T-helper 22 cell (primary cell): ENCODE data around the gene RELN.
"Not testable (repeated sequence)": the region's sequence is repeated elsewhere in the genome, so short reads cannot be mapped to it uniquely, and the experiment has no call there.

Experiments
- DNase-seq: peaks from one replicate; pipeline ENCODE4 v3.0.0-alpha.2; 2020; ENCODE audit warnings: low read depth

RELN gene

GRCh38 chr7:103487419-103487818 is 502.0 kb downstream of the RELN start:
- DNase-seq, result no peak

- DNase-seq, result not testable (repeated sequence)
Measured at GRCh38 chr7:103486873-103487272, 502.6 kb downstream of the RELN start.

GRCh38 chr7:103480771-103481170 is 508.7 kb downstream of the RELN start:
- DNase-seq, result no peak

- no peak for DNase-seq
Measured at GRCh38 chr7:103474956-103475355, 514.5 kb downstream of the RELN start.

GRCh38 chr7:103469095-103469948 is 520.1 kb downstream of the RELN start:
- no peak for DNase-seq

- no peak for DNase-seq
Measured at GRCh38 chr7:103466814-103467213, 522.6 kb downstream of the RELN start.

- DNase-seq, result no peak
Measured at GRCh38 chr7:103462358-103462757, 527.1 kb downstream of the RELN start.

- no peak for DNase-seq
Measured at GRCh38 chr7:103447073-103447960, 542.1 kb downstream of the RELN start.

GRCh38 chr7:103446049-103446520 is 543.4 kb downstream of the RELN start, which contains the start of gene SLC26A5:
Gene SLC26A5, minus strand, starts transcription at chr7:103446207. Its CDS starts 24,693 bp downstream, at chr7:103421514.
- DNase-seq, result no peak

- DNase-seq, result no peak
Measured at GRCh38 chr7:103445228-103446048, 544.0 kb downstream of the RELN start.

- DNase-seq, result no peak
Measured at GRCh38 chr7:103439661-103440060, 549.8 kb downstream of the RELN start.

- DNase-seq, result no peak
Measured at GRCh38 chr7:103437623-103438022, 551.8 kb downstream of the RELN start.

- DNase-seq, result no peak
Measured at GRCh38 chr7:103432712-103433111, 556.7 kb downstream of the RELN start.

GRCh38 chr7:103425177-103425576 is 564.3 kb downstream of the RELN start:
- no peak for DNase-seq

- DNase-seq, result no peak
Measured at GRCh38 chr7:103423467-103424179, 565.8 kb downstream of the RELN start.
